GM19238 (cell line): Measurements from ENCODE around the gene ADGRB3.
"Not testable (repeated sequence)": the region's sequence is repeated elsewhere in the genome, so short reads cannot be mapped to it uniquely, and the experiment has no call there.

Source experiments
- DNase-seq: peaks from one replicate; pipeline ENCODE4 v3.0.0; 2011; ENCODE audit warnings: low spot score; ENCODE audit not compliant: insufficient read length

The ADGRB3 gene

DNA sequence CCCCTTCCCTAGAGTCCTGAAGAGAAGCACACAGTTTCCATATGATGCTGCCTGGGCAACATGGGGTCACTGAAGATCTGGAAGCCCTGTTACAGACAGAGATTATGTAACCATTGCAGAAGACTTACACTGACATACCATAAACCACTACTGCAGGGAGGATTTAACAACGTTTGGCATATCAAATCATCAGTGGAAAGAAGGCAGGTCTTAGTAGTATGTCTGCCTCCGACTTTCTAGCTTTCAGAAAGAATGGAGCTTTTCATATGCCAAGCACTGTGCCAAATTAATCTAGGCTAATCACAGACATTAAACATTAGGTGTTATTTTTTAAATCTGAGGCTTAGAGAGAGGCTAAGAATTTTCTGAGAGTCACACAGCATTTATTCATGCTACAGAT, 144.3 kb downstream of the ADGRB3 start:
- DNase-seq, result no peak

DNA sequence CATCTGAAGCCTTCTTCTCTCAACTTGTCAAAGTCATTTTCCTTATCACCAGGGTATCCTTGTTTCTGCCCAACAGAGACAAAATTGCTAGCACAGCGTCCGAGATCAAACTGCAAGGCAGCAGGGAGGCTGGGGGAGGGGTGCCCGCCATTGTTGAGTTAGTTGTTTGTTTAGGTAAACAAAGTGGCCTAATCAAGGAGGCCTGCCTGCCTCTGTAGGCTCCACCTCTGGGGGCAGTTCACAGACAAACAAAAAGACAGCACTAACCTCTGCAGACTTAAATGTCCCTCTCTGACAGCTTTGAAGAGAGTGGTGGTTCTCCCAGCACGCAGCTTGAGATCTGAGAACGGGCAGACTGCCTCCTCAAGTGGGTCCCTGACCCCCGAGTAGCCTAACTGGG, 155.0 kb downstream of the ADGRB3 start:
- not testable (repeated sequence) for DNase-seq

DNA sequence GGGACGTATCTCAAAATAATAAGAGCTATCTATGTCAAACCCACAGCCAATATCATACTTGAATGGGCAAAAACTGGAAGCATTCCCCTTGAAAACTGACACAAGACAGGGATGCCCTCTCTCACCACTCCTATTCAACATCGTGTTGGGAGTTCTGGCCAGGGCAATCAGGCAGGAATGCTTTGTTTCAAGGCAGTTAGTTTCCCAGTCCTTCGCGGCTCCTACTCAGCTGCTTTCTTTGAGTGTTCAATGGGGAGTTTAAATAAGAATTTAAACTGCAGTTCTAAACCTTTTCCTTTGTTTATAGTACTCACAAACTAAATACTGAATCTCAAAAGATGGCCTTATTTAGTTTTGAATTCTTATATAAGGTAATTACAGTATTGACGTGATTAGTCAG, 179.9 kb downstream of the ADGRB3 start:
- not testable (repeated sequence) for DNase-seq

DNA sequence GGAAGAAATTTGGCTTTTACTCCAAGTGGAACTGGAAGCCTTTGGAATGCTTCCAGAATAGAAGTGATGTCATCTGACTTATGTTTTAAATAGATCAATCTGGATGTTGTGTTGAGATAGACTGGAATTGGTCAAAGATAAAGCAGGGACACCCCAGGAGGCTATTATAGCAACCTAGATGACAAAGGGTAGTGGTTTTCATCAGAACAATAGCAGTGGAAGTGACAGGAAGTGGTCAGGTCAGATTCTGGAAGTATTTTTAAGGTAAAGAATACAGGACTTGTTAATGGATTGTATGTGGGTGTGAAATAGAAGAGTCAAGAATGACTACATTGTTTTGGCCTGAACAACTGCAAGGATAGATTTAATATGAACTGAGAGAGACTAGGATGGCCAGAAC, 191.4 kb downstream of the ADGRB3 start:
- no peak for DNase-seq

DNA sequence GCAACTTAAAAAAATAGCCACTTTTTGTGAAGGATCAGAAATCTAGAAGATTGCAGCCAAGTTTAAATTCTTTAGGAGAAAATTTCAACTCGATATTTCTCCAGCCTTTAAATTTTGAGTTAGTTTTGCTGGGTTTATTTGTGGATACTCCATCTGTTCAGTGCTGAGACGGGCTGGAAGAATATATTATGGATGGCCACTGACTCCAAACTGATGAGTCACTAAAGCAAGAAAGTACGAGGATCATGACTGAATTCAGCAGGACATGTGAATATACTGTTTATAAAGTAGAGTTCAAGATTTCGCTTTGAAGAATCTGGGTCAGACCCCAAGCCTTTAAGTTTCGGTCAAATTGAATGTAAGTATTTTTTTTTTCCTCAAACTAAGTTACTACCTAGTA, 199.5 kb downstream of the ADGRB3 start:
- DNase-seq, result no peak

DNA sequence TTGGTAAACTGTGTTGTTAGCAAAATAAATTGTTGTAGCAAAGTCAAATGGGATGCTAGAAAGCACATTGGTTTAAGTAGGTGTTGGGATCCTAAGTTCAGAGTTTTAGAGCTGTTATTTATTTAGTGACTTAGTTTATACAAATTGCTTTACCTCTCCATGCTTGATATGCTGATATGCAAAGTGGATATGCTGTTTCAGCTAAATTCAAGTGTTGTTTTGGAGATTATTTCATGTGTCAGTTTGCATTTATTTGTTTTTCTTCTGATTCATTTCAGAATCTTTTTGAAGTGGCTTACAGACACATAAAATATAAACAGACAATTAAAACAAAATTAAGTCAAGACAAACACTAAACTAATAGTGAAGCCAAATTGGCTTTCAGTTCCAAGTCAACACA, 203.5 kb downstream of the ADGRB3 start:
- no peak for DNase-seq

DNA sequence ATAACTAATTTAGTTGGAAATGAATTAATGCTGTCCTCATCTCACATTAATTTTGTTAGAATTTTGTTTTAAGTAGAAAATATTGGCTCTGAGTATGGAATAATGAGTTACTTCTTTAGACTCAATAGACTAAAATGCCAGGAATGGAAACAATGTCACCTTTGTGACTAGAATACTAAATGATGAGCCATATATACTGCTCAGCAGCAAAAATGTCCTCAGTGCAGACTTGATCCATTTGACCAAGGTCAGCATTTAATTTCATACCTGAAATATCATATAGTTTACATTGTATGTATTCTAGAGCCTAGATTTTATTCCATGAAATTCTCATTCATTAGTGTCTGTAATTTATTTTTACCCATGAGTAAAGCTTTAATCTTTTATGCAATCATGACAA, 217.7 kb downstream of the ADGRB3 start:
- DNase-seq, result no peak

DNA sequence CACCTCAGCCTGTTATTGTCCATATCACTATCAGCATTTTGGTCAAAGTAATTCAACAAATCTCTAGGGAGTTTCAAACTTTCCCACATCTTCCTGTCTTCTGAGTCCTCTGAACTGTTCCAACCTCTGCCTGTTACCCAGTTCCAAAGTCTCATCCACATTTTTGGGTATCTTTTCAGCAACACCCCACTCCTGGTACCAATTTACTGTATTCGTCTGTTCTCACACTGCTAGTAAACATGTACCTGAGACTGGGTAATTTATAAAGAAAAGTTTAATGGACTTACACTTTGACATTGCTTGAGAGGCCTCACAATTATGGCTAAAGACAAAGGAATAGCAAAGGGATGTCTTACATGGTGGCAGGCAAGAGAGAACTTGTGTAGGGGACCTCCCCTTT, 224.2 kb downstream of the ADGRB3 start:
- DNase-seq, result no peak

DNA sequence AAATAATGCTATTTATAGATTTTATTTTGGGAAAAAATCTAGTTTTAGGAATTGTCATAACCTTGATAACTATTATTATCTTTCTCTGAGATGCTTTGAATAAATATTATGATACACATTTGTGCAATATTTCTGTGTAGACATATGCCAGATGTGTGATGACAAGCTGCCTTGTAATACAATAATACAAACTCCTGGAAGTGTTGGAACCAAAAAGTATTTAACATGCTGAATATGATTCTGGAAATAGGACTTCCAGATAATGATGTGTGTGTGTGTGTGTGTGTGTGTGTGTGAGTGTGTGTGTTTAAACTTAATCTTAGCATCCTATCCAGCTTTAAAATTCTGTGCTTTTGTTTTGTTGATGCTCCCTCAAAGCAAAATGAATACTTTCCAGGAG, 233.6 kb downstream of the ADGRB3 start:
- no peak for DNase-seq

DNA sequence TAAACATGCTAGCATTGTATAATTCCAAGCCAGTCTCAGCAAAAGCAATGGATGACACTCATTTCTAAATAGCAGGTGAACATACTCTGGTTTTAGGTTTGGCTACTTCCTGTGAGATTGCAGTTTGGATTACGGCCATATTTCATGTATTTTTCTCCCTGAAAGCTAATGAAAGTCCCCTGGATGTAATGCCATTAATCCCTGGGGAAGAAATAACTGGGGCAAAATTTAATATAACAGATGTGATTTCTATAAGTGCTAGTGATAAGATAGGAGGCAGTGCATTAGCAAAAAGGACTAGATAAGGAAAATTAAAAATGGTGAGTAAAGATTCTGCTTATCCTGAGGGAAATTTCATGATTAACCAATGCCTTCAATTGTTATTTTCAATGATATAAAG, 238.2 kb downstream of the ADGRB3 start:
- no peak for DNase-seq

DNA sequence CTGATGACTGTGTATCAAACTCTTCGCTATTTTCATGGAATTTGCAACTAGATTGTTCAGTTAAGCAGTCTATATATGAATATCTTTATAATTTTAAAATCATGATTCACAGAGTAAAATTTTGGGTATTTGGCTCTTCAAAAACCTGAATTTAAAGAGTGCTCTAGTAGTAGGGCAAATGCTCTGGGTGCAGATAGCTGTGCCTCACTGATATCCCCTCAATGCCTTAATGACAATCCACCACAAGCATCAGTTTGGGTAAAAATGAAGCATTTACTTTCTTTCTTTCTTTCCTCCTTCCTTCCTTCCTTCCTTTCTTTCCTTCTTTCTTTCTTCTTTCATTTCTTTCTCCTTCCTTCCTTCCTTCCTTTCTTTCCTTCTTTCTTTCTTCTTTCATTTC, 239.7 kb downstream of the ADGRB3 start:
- DNase-seq, result no peak

DNA sequence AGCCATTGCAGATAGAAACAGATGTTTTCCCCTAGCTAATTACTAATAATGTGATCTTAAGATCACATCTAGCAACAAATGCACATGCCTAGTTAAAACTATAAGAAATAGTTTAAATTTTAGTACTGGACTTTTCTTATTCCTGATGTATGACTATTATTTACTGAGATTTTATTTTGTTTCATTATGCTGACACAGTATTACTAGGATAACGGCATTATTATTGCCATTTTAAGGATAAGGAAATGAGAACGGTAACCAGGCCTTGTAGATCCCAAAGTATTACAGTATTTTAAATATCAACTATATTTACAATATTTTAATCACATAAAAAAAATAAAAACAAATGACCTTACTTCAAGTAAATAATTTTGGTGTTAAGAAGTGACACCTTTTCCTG, 240.3 kb downstream of the ADGRB3 start:
- no peak for DNase-seq

DNA sequence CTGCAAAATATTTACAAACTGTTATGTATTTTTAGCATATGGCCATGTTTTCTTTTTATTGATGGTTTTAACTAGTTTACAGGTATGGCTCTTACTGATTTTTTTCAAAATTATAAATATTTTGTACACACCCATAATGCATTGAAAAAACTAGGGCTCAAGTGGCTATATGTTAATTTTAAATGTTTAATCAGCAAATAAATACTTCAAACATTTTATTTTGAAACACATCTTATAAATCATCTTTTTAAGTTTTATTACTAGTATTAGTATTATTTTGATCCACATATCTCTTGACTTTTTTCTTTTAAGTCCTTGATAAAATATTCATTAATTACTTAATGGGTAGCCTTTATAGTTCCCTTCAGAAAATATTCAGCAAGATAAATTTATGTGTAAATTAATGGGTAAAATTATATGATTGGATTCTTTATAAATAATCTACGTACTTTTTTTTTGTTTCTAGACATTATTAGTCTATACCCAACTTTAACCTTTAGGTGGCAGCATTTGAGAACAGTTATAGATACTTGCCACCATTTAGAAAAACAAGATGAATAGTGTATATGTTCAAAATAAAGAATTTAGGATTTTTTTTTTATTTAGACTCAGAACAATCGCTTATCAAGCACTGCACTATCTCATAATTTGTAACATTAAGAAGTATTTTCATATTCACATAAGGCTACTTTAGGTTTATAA, 241.9 kb downstream of the ADGRB3 start:
- DNase-seq, result no peak

DNA sequence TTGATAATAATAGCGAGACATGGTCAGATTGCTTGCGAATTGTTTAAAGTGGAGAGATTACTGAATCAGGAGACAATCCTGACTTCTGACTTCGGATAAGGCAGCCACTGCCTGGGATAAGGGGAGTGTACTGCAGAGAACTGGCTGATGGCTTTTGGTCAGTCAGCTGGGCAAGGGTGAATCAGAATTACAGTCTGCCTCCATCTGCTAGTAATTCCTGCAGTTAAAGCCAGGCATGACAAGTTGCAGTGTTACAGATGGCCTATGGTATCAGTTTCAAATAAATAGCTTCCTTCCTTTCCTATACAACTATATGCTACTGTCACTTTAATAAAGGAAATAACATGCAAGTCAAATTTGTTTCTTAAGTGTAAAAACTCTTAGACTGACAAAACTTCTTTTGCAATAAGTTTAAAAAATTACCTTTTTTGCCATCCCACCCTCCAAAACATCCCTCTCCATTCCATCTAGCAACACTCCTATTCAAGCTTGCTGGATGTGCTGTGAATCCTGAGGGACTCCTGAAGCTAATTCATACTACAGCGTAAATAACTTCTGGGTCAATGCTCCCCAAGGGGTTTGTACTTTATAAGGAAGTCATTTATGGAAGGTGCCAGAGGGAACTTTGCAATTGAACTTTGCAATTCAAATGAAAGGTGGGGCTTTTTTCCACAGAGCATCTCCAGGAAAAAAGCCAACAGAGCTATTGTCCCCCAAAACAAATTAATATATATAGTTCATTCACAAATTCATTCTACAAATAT, 245.2 kb downstream of the ADGRB3 start:
- DNase-seq, result no peak

DNA sequence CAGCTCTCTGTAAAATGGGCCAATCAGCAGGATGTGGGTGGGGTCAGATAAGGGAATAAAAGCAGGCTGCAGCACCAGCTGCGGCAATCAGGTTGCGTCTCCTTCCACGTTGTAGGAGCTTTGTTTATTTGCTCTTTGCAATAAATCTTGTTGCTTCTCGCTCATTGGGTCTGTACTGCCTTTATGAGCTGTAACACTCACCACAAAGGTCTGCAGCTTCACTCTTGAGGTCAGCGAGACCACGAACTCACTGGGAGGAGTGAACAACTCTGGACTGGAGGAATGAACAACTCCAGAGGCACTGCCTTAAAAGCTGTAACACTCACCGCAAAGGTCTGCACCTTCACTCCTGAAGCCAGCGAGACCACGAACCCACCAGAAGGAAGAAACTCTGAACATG, 248.2 kb downstream of the ADGRB3 start:
- not testable (repeated sequence) for DNase-seq

DNA sequence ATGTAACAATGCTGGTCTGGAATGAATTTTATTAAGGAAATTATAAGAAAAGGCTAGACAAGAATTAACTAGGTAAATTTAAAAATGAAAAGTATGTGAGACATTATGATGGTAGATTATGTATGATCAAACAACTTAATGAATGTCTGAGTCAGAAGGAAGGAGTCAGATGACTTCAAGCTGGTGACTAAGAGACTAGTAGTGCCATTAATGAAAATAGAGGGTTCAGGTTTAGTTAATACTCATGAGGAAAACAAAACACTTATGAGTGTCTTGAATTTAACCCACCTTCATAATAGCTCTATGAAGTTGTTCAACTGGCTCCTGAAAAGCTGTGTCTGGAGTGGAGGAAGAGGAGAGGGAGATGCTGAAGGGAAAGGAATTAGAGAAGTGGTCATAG, 256.3 kb downstream of the ADGRB3 start:
- no peak for DNase-seq

DNA sequence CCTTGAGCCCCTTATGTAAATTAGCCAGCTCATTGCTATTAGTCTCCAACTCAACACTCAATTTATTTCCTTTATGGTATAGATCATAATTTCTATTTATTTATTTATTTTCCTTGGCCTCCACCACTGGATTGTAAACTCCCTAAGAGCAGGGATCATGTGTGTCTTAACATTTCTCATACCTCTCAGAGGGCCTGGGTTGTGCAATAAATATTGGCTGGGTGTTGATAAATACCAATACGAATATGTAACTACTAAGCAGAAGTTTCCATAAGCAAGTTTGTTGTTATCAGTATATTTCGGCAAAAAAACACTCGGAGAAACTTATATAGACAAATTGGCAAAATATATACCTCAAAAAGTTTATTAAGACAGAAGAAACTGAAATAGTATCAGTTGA, 257.4 kb downstream of the ADGRB3 start:
- DNase-seq, result no peak

DNA sequence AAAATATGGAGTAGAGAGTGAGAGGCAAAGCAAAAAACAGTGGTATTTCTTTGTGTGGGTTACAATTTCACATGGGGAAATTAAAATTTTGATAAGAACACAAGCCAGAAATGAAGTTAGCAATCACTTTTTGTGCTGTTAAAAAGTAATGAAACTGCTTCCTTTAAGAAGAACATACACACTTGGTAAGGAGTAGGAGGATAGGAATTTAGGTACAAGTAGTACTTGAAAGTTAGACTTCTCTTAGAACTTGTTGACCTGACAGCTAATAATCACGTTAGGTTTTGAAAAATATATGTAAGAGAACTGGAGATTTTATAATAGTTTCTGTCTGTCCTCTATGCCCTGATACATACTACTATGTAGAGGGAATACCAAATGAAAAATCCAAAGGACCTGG, 260.8 kb downstream of the ADGRB3 start:
- DNase-seq, result no peak

DNA sequence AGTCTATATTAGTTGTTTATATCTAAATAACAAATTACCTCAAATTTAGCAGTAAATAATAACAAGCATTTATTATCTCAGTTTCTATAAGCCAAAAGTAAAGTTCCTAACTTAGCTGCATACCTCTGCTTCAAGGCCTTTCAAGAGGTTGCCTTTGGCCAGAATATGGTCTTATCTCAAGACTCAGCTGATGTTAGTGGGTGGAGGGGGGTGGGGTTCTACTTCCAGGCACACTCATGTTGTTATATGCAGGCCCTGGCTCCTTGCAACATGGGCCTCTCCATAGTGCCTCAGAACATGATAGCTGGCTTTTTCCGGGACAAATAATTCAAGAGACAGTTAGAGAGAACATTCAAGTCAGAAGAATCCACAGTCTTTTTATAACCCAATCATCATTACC, 266.0 kb downstream of the ADGRB3 start:
- no peak for DNase-seq

DNA sequence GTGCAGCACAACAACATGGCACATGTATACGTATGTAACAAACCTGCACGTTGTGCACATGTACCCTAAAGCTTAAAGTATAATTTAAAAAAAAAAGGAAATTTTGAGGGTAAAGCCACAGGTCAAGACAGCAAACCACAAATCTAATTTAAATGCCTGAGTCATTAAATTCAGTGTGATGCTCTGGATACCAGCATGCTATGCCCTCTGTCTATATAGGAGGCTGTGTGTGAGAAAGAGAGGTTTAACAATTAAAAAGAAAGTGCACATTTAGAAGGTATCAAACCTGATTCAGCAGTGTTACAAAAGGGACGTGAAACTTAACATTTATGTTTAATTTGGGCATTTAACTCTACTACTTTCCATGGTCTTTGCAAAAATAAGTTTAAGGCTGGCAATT, 276.3 kb downstream of the ADGRB3 start:
- no peak for DNase-seq

DNA sequence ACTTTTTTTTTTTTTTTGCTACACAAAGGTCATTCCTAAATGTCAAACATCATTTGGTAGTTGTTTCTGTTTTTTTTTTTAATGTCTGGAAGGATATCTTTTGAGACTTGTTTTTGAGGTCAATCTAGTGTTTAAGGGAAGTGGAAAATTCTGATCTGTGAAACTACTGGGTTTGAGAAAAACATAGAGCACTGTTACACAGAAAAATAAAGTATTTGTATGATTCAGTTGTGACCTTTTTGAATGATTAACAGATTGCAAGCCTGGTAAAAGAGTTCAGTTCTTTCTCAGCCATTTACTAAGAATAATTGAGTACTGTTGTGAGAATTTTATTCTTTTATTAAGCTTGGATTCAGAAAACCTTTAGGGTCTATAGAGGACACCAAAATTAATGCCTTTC, 276.7 kb downstream of the ADGRB3 start:
- no peak for DNase-seq

DNA sequence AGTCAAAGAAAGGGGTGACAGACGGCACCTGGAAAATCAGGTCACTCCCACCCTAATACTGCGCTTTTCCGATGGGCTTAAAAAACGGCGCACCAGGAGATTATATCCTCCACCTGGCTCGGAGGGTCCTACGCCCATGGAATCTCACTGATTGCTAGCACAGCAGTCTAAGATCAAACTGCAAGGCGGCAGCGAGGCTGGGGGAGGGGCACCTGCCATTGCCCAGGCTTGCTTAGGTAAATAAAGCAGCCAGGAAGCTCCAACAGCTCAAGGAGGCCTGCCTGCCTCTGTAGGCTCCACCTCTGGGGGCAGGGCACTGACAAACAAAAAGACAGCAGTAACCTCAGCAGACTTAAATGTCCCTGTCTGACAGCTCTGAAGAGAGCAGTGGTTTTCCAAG, 277.7 kb downstream of the ADGRB3 start:
- DNase-seq, result not testable (repeated sequence)

DNA sequence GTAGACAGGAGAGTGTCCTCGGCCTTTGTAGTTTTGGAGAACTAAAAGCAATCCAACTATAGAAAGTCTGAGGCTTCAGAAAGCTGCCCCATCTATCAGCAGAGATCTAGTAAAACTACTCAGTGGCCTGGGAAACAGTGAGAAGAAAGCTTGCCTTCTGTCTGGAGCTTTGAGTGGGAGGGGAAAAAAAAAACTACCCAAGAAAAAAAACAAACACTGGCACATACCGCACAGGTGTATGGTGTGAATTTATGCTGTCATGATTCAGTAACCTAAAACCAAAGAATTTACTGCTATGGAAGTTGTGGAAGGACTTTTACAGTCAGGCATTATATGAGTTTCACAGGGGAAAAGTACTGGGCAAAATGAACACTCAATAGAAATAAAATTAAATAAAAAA, 280.5 kb downstream of the ADGRB3 start:
- DNase-seq, result no peak
